Loucy (cell line): Measurements from ENCODE around the gene LZTS3.
"Not testable (repeated sequence)": the region's sequence is repeated elsewhere in the genome, so short reads cannot be mapped to it uniquely, and the experiment has no call there.

Experiments used
- H2AFZ ChIP-seq: fragments of 200-600 bp; sonication (generic); 2 replicates; pipeline ENCODE4 v1.6.0; 2016; ENCODE audit warnings: antibody characterized with exemption, mild to moderate bottlenecking, low read length, moderate library complexity
- H3F3A ChIP-seq: fragments of 200-600 bp; 2 replicates; pipeline ENCODE4 v1.6.0; 2016; ENCODE audit warnings: antibody characterized with exemption, low read depth, mild to moderate bottlenecking
- H3K27me3 ChIP-seq: fragments of 200-600 bp; sonication (generic); 2 replicates; pipeline ENCODE4 v1.6.1; 2014; ENCODE audit warnings: low read length, mild to moderate bottlenecking; ENCODE audit not compliant: insufficient read depth, poor library complexity, severe bottlenecking
- H3K36me3 ChIP-seq: fragments of 200-600 bp; sonication (generic); 2 replicates; pipeline ENCODE4 v1.6.1; 2016; ENCODE audit warnings: low read length; ENCODE audit not compliant: insufficient read depth
- H3K4me1 ChIP-seq: fragments of 200-600 bp; sonication (generic); 2 replicates; pipeline ENCODE4 v1.5.1; 2014; ENCODE audit warnings: low read length, mild to moderate bottlenecking; ENCODE audit not compliant: insufficient read depth, poor library complexity, severe bottlenecking
- H3K4me2 ChIP-seq: fragments of 200-600 bp; sonication (generic); 2 replicates; pipeline ENCODE4 v1.6.0; 2014; ENCODE audit warnings: antibody characterized with exemption, low read length, low read depth, mild to moderate bottlenecking; ENCODE audit not compliant: poor library complexity, severe bottlenecking
- H3K4me3 ChIP-seq: fragments of 200-600 bp; sonication (generic); 2 replicates; pipeline ENCODE4 v1.5.1; 2014; ENCODE audit warnings: low read length, mild to moderate bottlenecking, mixed read lengths; ENCODE audit not compliant: poor library complexity, severe bottlenecking
- H3K79me2 ChIP-seq: fragments of 200-600 bp; sonication (generic); 2 replicates; pipeline ENCODE4 v1.6.1; 2014; ENCODE audit warnings: low read length; ENCODE audit not compliant: insufficient read depth
- H3K9ac ChIP-seq: fragments of 200-600 bp; sonication (generic); 2 replicates; pipeline ENCODE4 v1.6.0; 2014; ENCODE audit warnings: mild to moderate bottlenecking, low read depth, low read length, moderate library complexity; ENCODE audit not compliant: poor library complexity, severe bottlenecking
- H3K9me2 ChIP-seq: fragments of 200-600 bp; sonication (generic); replicated peaks from 2 replicates; pipeline ENCODE4 v1.6.1; 2016; ENCODE audit warnings: low read depth, low read length, mixed read lengths
- H3K9me3 ChIP-seq: fragments of 200-600 bp; sonication (generic); 2 replicates; pipeline ENCODE4 v1.6.1; 2014; ENCODE audit warnings: mild to moderate bottlenecking, antibody characterized with exemption, low read length, low read depth; ENCODE audit not compliant: insufficient read depth
- H4K20me1 ChIP-seq: fragments of 200-600 bp; sonication (generic); 2 replicates; pipeline ENCODE4 v1.6.0; 2014; ENCODE audit warnings: antibody characterized with exemption, low read length, mild to moderate bottlenecking; ENCODE audit not compliant: insufficient read depth, poor library complexity, severe bottlenecking
- CTCF ChIP-seq: fragments of 200-600 bp; sonication (generic); conservative IDR thresholded peaks from 2 replicates; pipeline ENCODE4 v1.5.1; 2014; ENCODE audit warnings: mild to moderate bottlenecking, antibody characterized with exemption, low read length
- EZH2phosphoT487 ChIP-seq: fragments of 200-600 bp; IDR thresholded peaks from 2 replicates; pipeline ENCODE4 v1.6.1; 2018; ENCODE audit warnings: antibody characterized with exemption, mild to moderate bottlenecking, moderate library complexity, borderline replicate concordance

Gene LZTS3

DNA sequence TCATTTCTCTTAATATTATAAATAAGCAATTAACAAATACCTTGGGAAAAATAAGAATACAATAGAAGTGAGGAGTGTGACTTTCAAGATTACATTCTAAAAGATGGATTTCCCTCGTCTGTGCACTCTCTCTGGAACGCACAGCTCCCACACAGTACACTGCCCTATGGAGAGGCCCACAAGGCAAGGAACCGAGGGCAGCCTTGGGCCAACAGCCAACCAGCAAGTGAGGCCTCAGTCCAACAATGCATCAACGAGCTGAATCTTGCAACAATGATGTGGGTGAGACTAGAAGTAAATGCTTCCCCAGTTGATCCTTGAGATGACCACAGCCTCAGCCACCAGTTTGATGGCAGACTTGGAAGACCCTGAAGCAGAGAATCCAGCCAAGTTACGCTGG is 54.3 kb downstream of the LZTS3 start:
- Histone ChIP-seq H3K9ac (no peak overlapping the region), H3K36me3 (peaks cover 22% of the 10 kb centered on the region; the same call in 1 of the 2 replicates), H3K4me2 (no peak overlapping the region), H2AFZ (no peak overlapping the region), H3K9me2 (no peaks in the 10 kb centered on the region), H3K4me3 (no peak overlapping the region), H3K27me3 (no peaks in the 10 kb centered on the region), H3K4me1 (peaks cover 9% of the 10 kb centered on the region), H3K79me2 (no peaks in the 10 kb centered on the region), H3K9me3 (no peaks in the 10 kb centered on the region), H4K20me1 (no peaks in the 10 kb centered on the region), H3F3A (no peaks in the 10 kb centered on the region)
- TF ChIP-seq CTCF, result no peak
- TF ChIP-seq EZH2phosphoT487, result no peak

GRCh38 chr20:3117839-3118379 is 55.4 kb downstream of the LZTS3 start:
- H3K9me3 ChIP-seq, H3F3A ChIP-seq, H3K9me2 ChIP-seq, H2AFZ ChIP-seq, H3K27me3 ChIP-seq, H4K20me1 ChIP-seq, H3K4me1 ChIP-seq, H3K79me2 ChIP-seq, H3K9ac ChIP-seq, H3K4me3 ChIP-seq, H3K4me2 ChIP-seq: not testable (repeated sequence)
- H3K36me3 ChIP-seq, result peaks cover 22% of the 10 kb centered on the region; the same call in 1 of the 2 replicates

GRCh38 chr20:3116341-3116740 is 57.0 kb downstream of the LZTS3 start:
- TF ChIP-seq EZH2phosphoT487, result no peak
- no peak for TF ChIP-seq CTCF
- Histone ChIP-seq H4K20me1 (no peaks in the 10 kb centered on the region), H3K4me3 (no peak overlapping the region), H3K9me2 (no peaks in the 10 kb centered on the region), H3K4me2 (no peak overlapping the region), H3K36me3 (peaks cover 10% of the 10 kb centered on the region; the same call in 1 of the 2 replicates), H2AFZ (no peak overlapping the region), H3K27me3 (no peaks in the 10 kb centered on the region), H3F3A (no peaks in the 10 kb centered on the region), H3K9me3 (no peaks in the 10 kb centered on the region), H3K9ac (no peak overlapping the region), H3K79me2 (no peaks in the 10 kb centered on the region), H3K4me1 (peaks cover 16% of the 10 kb centered on the region)
